Kidney epithelial cell (primary cell): ENCODE measurements around the gene MAGEA4. TPM values are rescaled to one million over a fixed set of nuclear protein-coding genes. Genes with fewer than 3 reads are reported as not detected.
A peak's percentile ranks its signal among the peaks of the same experiment; 100 is the strongest.

Experiments used
- DNase-seq: peaks from one replicate; pipeline ENCODE4 v3.0.0-alpha.2; 2010; ENCODE audit warnings: low read depth
- H3K27me3 ChIP-seq: 2 replicates; pipeline ENCODE4 v1.6.0; 2011; ENCODE audit warnings: low read length; ENCODE audit not compliant: control insufficient read depth, insufficient read depth
- H3K36me3 ChIP-seq: 2 replicates; pipeline ENCODE4 v1.5.1; 2011; ENCODE audit warnings: low read length; ENCODE audit not compliant: control insufficient read depth, insufficient read depth
- H3K4me3 ChIP-seq: 2 replicates; pipeline ENCODE4 v1.5.1; 2011; ENCODE audit warnings: low read depth, mild to moderate bottlenecking, control low read depth, low read length
- CTCF ChIP-seq: IDR thresholded peaks from 2 replicates; pipeline ENCODE4 v1.5.1; 2011; ENCODE audit warnings: mild to moderate bottlenecking, moderate library complexity, low read length, control low read depth, inconsistent platforms; ENCODE audit not compliant: insufficient read depth, poor library complexity, severe bottlenecking
- total RNA-seq: library from RNA; depleted of rRNA; stranded (reverse); fragments of >200 nt; gene quantifications from 2 replicates; pipeline ENCODE4 v1.2.3, GENCODE V29; 2015

Gene MAGEA4
- total RNA-seq, 1 donor from 2014 or later: not detected

- no peak for DNase-seq
- H3K4me3 ChIP-seq: no peak overlapping the region
Observed at GRCh38 chrX:151970027-151970426, 57.3 kb downstream of the MAGEA4 start.

DNA sequence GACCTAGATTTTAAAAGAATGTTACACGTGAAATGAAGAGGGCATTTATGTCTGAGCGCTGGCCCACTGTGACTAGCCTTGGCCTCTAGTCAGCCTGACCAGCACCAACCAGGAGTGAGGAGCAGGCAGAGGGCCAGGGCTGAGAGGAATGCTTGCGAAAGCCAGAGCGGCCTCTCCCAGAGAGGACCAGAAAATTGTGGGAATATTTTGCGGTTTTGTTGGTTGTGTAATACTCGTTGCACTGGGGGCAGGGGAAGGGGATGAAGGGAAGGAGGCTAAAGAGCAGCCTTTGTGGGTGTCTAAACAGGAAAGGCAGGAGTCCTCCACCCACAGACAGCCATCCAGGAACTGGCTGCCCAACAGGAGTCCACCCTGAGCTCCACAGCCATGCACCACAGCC, 58.0 kb downstream of the MAGEA4 start:
- no peak for TF ChIP-seq CTCF
- no peaks in the 10 kb centered on the region for H3K27me3 ChIP-seq
- H3K36me3 ChIP-seq: no peaks in the 10 kb centered on the region
- DNase-seq: no peak
- H3K4me3 ChIP-seq: no peak overlapping the region

More at GRCh38 chrX:151970027-151970426, 57.3 kb downstream of the MAGEA4 start:
- no peak for TF ChIP-seq CTCF
- Histone ChIP-seq H3K36me3 (no peaks in the 10 kb centered on the region), H3K27me3 (no peaks in the 10 kb centered on the region)

DNA sequence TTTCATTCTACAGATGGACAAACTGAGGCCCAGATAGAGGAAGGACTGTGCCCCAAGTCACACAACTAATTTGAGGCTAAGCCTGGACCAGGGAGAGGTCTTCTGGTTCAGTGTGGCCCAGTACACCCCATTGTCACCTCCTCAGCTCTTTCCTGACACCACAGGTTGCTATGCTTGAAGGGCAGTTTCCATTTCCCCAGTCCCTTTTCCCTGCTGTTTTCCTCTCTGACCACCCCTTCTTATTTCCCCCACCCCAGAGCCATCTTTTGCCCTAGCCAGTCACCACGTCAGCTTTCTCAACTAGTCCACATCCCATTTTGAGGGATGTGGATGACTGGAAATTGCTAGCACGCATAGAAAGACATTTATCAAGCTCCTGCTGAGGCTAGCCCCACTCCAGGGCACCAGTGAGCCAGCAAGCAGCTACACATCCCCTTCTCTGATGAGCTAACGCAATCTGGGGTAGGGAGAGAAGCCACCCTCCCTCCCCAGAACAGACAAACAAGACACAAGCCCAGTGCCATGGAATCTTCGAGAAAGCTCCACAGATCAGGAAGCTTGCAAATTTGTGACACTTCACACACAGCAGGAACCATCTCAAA, 60.5 kb downstream of the MAGEA4 start:
- DNase-seq: no peak

DNA sequence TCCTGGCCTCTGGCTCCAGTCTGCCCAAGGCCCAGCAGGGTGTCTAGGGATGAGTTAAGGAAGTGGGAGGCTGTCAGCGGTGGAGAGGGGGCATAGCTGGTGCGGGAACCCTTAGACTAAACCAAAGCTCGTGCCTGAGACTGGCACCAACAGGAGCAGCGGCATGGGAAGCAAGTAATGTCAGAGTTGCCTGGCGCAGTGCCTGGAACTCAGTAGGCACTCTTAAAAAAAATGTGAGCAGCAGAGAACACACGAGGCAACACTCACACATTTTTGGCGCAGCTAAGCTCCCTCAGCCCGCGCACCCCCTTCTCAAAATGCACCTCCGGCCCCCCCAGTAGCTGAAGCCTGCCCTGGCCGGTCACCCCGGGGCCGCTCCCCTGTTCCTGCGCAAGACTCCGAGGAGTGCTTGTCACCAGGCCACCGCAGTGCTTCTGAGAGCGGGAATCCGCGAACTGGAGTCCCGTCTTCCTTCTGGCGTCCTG, 61.2 kb downstream of the MAGEA4 start:
- no peaks in the 10 kb centered on the region for H3K27me3 ChIP-seq
- no peak for TF ChIP-seq CTCF
- H3K4me3 ChIP-seq: peak overlapping the region; percentile 47
- DNase-seq: no peak
- no peaks in the 10 kb centered on the region for H3K36me3 ChIP-seq

More for the DNA sequence above, 60.5 kb downstream of the MAGEA4 start:
- TF ChIP-seq CTCF: no peak
- Histone ChIP-seq H3K36me3 (no peaks in the 10 kb centered on the region), H3K27me3 (no peaks in the 10 kb centered on the region), H3K4me3 (peak overlapping the region; percentile 47)

Other genes with a start within 250 kb of the MAGEA4 start
- gene PRRG3, start 217.4 kb upstream of the MAGEA4 start, total RNA-seq: under 0.01 and 0.33 TPM in 2 replicates
- gene FATE1, start 196.9 kb upstream of the MAGEA4 start, total RNA-seq: not detected in 2 replicates
- gene CNGA2, start 178.1 kb upstream of the MAGEA4 start, total RNA-seq: not detected in 2 replicates
- 0.21 and 0.88 TPM in 2 replicates for gene GABRE, start 61.8 kb downstream of the MAGEA4 start, total RNA-seq
- not detected in 2 replicates for gene MAGEA10, start 225.7 kb downstream of the MAGEA4 start, total RNA-seq